Mesenchymal stem cell (in vitro differentiated cells and primary cell): ENCODE data around the gene TCF19.

Source experiments
- DNase-seq: peaks from one replicate; pipeline ENCODE4 v3.0.0-alpha.2; 2013
- H2AFZ ChIP-seq: one replicate; pipeline ENCODE4 v1.6.1; 2013; ENCODE audit warnings: low read depth, mild to moderate bottlenecking, control low read depth, inconsistent platforms, low read length, moderate library complexity
- H2AK5ac ChIP-seq: 2 replicates; pipeline ENCODE4 v1.6.1; 2013; ENCODE audit warnings: low read length, moderate library complexity, mild to moderate bottlenecking, inconsistent platforms; ENCODE audit not compliant: severe bottlenecking
- H2BK120ac ChIP-seq: one replicate; pipeline ENCODE4 v1.6.1; 2013; ENCODE audit warnings: low read depth, mild to moderate bottlenecking, inconsistent platforms, low read length, moderate library complexity
- H2BK12ac ChIP-seq, 2 experiments: one replicate each; pipeline ENCODE4 v1.6.1; 2013; ENCODE audit warnings: inconsistent platforms in 2 of 2, low read length in 2 of 2, mild to moderate bottlenecking in 2 of 2, moderate library complexity in 2 of 2, control low read depth in 1 of 2
- H2BK15ac ChIP-seq: one replicate; pipeline ENCODE4 v1.6.1; 2013; ENCODE audit warnings: mild to moderate bottlenecking, low read depth, inconsistent platforms; ENCODE audit not compliant: poor library complexity, severe bottlenecking
- H2BK5ac ChIP-seq: 2 replicates; pipeline ENCODE4 v1.6.1; 2013; ENCODE audit warnings: low read depth, mild to moderate bottlenecking, low read length, control low read depth, inconsistent platforms; ENCODE audit not compliant: poor library complexity, severe bottlenecking
- H3K14ac ChIP-seq, 2 experiments: one replicate each; pipeline ENCODE4 v1.6.1; 2013; ENCODE audit warnings: inconsistent platforms in 2 of 2, low read length in 2 of 2, control low read depth in 1 of 2, mild to moderate bottlenecking in 1 of 2, moderate library complexity in 1 of 2
- H3K18ac ChIP-seq, 2 experiments: one replicate each; pipeline ENCODE4 v1.6.1; 2013; ENCODE audit warnings: inconsistent platforms in 2 of 2, low read length in 2 of 2, control low read depth in 1 of 2, low read depth in 1 of 2, mild to moderate bottlenecking in 1 of 2
- H3K23ac ChIP-seq, 2 experiments: one replicate each; pipeline ENCODE4 v1.6.1; 2013; ENCODE audit warnings: inconsistent platforms in 2 of 2, low read length in 2 of 2, mild to moderate bottlenecking in 2 of 2, moderate library complexity in 2 of 2, control low read depth in 1 of 2
- H3K27ac ChIP-seq: 2 replicates; pipeline ENCODE4 v1.5.1; 2013; ENCODE audit warnings: mild to moderate bottlenecking, moderate library complexity, low read length, control low read depth, inconsistent platforms; ENCODE audit not compliant: poor library complexity, severe bottlenecking
- H3K27me3 ChIP-seq, 2 experiments: 2 replicates each; pipeline versions ENCODE4 v1.6.1 to v1.7.0; 2013; ENCODE audit warnings: low read length in 2 of 2, mild to moderate bottlenecking in 2 of 2, moderate library complexity in 2 of 2, control low read depth in 1 of 2, inconsistent platforms in 1 of 2; ENCODE audit not compliant: control insufficient read depth in 1 of 2, insufficient read depth in 1 of 2
- H3K36me3 ChIP-seq, 2 experiments: 2 replicates each; pipeline versions ENCODE4 v1.6.1 to v1.7.0; 2013; ENCODE audit warnings: low read length in 2 of 2, control low read depth in 1 of 2, inconsistent platforms in 1 of 2, low read depth in 1 of 2, mild to moderate bottlenecking in 1 of 2; ENCODE audit not compliant: insufficient read depth in 2 of 2, control insufficient read depth in 1 of 2
- H3K4ac ChIP-seq, 2 experiments: one replicate each; pipeline ENCODE4 v1.6.1; 2013; ENCODE audit warnings: inconsistent platforms in 2 of 2, low read length in 2 of 2, mild to moderate bottlenecking in 2 of 2, moderate library complexity in 2 of 2, control low read depth in 1 of 2, low read depth in 1 of 2
- H3K4me1 ChIP-seq: 2 replicates; pipeline ENCODE4 v1.6.1; 2013; ENCODE audit warnings: low read depth, low read length, control low read depth; ENCODE audit not compliant: control insufficient read depth, insufficient read depth
- H3K4me2 ChIP-seq: 2 replicates; pipeline ENCODE4 v1.6.1; 2013; ENCODE audit warnings: low read length, mild to moderate bottlenecking, inconsistent platforms; ENCODE audit not compliant: poor library complexity, severe bottlenecking
- H3K4me3 ChIP-seq, 2 experiments: 2 replicates each; pipeline versions ENCODE4 v1.5.1 to v1.7.0; 2013; ENCODE audit warnings: low read length in 2 of 2, mild to moderate bottlenecking in 2 of 2, control low read depth in 1 of 2, low read depth in 1 of 2; ENCODE audit not compliant: insufficient read depth in 1 of 2
- H3K79me1 ChIP-seq: replicated peaks from 2 replicates; pipeline ENCODE4 v1.6.1; 2013; ENCODE audit warnings: mild to moderate bottlenecking, control low read depth, low read length, inconsistent platforms; ENCODE audit not compliant: poor library complexity, severe bottlenecking
- H3K9ac ChIP-seq: 2 replicates; pipeline ENCODE4 v1.7.0; 2013; ENCODE audit warnings: mild to moderate bottlenecking, low read length, moderate library complexity
- H3K9me3 ChIP-seq: 2 replicates; pipeline ENCODE4 v1.7.0; 2013; ENCODE audit warnings: mild to moderate bottlenecking, low read length; ENCODE audit not compliant: control insufficient read depth
- H4K8ac ChIP-seq: one replicate; pipeline ENCODE4 v1.6.1; 2013; ENCODE audit warnings: inconsistent platforms, mild to moderate bottlenecking, low read length, moderate library complexity
- H4K91ac ChIP-seq: one replicate; pipeline ENCODE4 v1.6.1; 2013; ENCODE audit warnings: mild to moderate bottlenecking, low read length, inconsistent platforms
- WGBS: methylation state at CpG from one replicate; pipeline ENCODE4 v1.1.7; 2013; ENCODE audit warnings: mixed read lengths; 5-methylcytosine and 5-hydroxymethylcytosine counted together

The TCF19 gene

DNA sequence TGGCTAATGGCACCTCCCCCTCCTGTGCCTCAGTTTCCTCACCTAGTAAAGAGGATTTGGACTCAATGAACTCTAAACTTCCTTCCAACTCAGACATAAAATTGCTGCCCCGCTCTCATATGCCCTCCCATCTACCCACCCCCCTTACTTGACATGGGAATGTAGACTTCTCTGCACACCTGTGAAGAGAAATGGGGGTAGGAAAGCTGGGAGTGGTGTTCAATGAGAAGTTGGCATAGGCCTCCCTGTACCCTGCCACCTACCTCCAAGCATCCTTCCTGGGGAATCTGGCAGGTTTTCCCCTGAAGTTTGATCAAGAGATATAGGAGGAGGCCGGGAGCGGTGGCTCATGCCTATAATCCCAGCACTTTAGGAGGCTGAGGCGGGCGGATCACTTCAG lies 16.0 kb downstream of the TCF19 start:
- no peak overlapping the region for H3K23ac ChIP-seq
- peaks cover 46% of the 10 kb centered on the region for H3K79me1 ChIP-seq
- H3K36me3 ChIP-seq = peaks cover 0 to 25% of the 10 kb centered on the region in 2 experiments
- peaks cover 20% of the 10 kb centered on the region for H3K4me1 ChIP-seq
- H4K8ac ChIP-seq = no peak overlapping the region
- no peak overlapping the region for H3K18ac ChIP-seq
- H2BK15ac ChIP-seq = no peak overlapping the region
- H2BK120ac ChIP-seq = no peak overlapping the region
- H3K4me3 ChIP-seq = no peak overlapping the region
- no peak overlapping the region for H2BK5ac ChIP-seq
- H3K14ac ChIP-seq = no peak overlapping the region
- no peak overlapping the region for H2BK12ac ChIP-seq
- H2AK5ac ChIP-seq = no peak overlapping the region
- no peak overlapping the region for H3K9ac ChIP-seq
- H3K27ac ChIP-seq = no peak overlapping the region
- H3K4ac ChIP-seq = no peak overlapping the region
- peaks cover 0 to 14% of the 10 kb centered on the region in 2 experiments for H3K27me3 ChIP-seq
- H4K91ac ChIP-seq = no peak overlapping the region
- DNase-seq = no peak
- no peak overlapping the region for H2AFZ ChIP-seq
- 96% methylated on average over 3 of the region's 5 CpGs for WGBS
- no peaks in the 10 kb centered on the region for H3K9me3 ChIP-seq
- no peak overlapping the region for H3K4me2 ChIP-seq

DNA sequence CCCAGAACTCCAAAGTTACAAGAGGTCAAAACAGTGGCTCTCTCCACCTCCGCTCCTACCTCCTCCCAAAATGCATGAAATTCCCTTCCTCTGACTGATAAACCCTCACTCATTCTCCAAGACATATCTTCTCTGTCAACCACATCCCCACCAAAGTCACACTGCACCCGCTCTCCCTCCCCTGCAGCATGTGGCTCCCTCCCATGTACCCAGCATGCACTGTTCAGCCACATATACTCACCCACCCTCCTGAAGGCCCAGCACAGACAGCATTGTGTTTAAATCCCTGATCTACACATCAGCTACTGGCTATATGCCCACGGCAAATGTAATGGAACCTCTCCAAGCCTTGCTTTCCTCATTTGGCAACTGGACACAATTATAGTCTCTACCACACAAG lies 17.6 kb downstream of the TCF19 start:
- Histone ChIP-seq H3K27ac (no peak overlapping the region), H2AFZ (no peak overlapping the region), H3K4me3 (no peak overlapping the region), H3K4ac (no peak overlapping the region), H2BK5ac (no peak overlapping the region), H3K9ac (no peak overlapping the region), H2BK120ac (no peak overlapping the region), H4K8ac (no peak overlapping the region), H3K27me3 (no peaks in the 10 kb centered on the region), H2AK5ac (no peak overlapping the region), H3K9me3 (no peaks in the 10 kb centered on the region), H3K36me3 (peaks cover 0 to 33% of the 10 kb centered on the region in 2 experiments), H3K23ac (no peak overlapping the region), H3K4me1 (peaks cover 18% of the 10 kb centered on the region), H3K79me1 (peaks cover 48% of the 10 kb centered on the region), H2BK12ac (no peak overlapping the region), H3K18ac (no peak overlapping the region), H4K91ac (no peak overlapping the region), H3K14ac (no peak overlapping the region), H3K4me2 (no peak overlapping the region), H2BK15ac (no peak overlapping the region)
- no peak for DNase-seq
- WGBS = 81% methylated on average over 3 of the region's 3 CpGs

DNA sequence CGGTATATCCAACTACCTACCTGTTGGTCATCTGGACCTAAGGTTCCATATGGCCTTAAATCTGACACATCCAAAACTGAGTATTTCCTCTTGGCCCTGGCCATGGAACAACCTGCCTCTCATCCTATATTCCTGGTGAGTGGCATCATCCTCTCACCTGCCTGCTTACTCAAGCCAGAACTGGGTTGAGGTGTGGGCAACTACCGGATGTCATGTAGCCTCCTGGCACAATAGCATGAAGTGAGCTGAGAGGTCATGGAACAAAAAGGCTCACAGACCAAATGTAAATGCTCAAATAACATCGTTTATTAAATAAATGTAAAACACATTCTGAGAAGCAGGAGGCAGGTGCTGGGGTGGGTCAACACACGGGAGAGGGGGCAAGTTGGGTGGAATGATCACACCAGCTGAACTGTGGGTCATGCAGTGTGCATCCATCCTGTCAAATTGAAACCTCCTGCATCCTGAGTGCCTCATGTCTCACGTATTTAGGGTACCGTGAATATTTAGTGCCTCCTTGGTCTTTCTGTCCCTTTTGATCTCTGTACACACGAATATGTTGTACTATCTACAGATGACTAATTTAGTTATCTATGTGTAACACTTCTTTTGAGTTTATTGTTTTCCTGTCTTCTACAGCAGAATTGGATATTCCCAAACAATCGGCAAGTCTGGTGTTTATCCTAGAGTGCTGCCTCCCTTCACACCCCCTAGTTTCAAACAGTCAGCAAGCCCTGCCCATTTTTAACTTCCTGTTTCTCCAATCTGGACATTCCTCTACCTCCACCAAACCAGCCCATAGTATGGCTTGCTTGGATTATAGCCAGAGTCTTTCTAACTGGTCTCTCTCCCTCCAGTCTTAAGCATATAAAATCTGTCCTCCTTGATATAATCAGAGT lies 20.0 kb downstream of the TCF19 start:
- no peak overlapping the region for H2BK5ac ChIP-seq
- H2AK5ac ChIP-seq = no peak overlapping the region
- H3K4me2 ChIP-seq = no peak overlapping the region
- H3K4me3 ChIP-seq = no peak overlapping the region
- H3K27ac ChIP-seq = no peak overlapping the region
- H4K91ac ChIP-seq = no peak overlapping the region
- no peak overlapping the region for H2BK120ac ChIP-seq
- no peak overlapping the region for H3K18ac ChIP-seq
- H3K79me1 ChIP-seq = peaks cover 35% of the 10 kb centered on the region
- H3K23ac ChIP-seq = no peak overlapping the region
- no peaks in the 10 kb centered on the region for H3K9me3 ChIP-seq
- H2BK12ac ChIP-seq = no peak overlapping the region
- H3K4me1 ChIP-seq = peaks cover 11% of the 10 kb centered on the region
- H3K36me3 ChIP-seq = peaks cover 0 to 37% of the 10 kb centered on the region in 2 experiments
- DNase-seq = no peak
- H2BK15ac ChIP-seq = no peak overlapping the region
- WGBS = 75% methylated on average over 5 of the region's 8 CpGs
- no peaks in the 10 kb centered on the region for H3K27me3 ChIP-seq
- no peak overlapping the region for H2AFZ ChIP-seq
- no peak overlapping the region for H3K4ac ChIP-seq
- H3K9ac ChIP-seq = no peak overlapping the region
- no peak overlapping the region for H4K8ac ChIP-seq
- no peak overlapping the region for H3K14ac ChIP-seq

DNA sequence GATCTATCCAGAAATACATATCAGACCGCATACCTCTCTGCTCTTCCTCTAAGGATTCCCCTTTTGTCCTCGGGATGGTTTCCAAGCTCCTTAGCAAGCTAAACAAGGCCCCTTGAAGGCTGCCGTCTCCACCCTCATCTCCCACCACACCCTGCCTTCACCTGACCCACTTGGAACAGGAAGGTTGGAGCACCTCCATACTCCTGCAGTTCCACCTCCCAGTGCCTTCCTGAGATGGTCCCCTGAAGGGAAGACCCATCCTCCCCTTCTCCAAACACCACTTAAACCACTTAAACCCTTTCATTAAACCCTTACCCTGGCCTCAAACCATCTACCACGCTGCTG lies 20.6 kb downstream of the TCF19 start:
- H2AFZ ChIP-seq = no peak overlapping the region
- no peak overlapping the region for H3K18ac ChIP-seq
- no peak overlapping the region for H3K14ac ChIP-seq
- no peak overlapping the region for H3K4me3 ChIP-seq
- no peaks in the 10 kb centered on the region for H3K27me3 ChIP-seq
- peak overlapping the region; percentile 57 for H2AK5ac ChIP-seq
- H2BK5ac ChIP-seq = no peak overlapping the region
- 92% methylated on average over 4 of the region's 4 CpGs for WGBS
- no peak overlapping the region for H3K9ac ChIP-seq
- H2BK15ac ChIP-seq = no peak overlapping the region
- H2BK120ac ChIP-seq = no peak overlapping the region
- peaks cover 28% of the 10 kb centered on the region for H3K79me1 ChIP-seq
- no peak overlapping the region for H3K4me2 ChIP-seq
- no peak overlapping the region for H4K91ac ChIP-seq
- peak overlapping the region in 1 of 2 experiments; percentile 77 for H3K4ac ChIP-seq
- H3K23ac ChIP-seq = no peak overlapping the region
- peak overlapping the region; percentile 87 for H4K8ac ChIP-seq
- no peak for DNase-seq
- H3K36me3 ChIP-seq = peaks cover 0 to 37% of the 10 kb centered on the region in 2 experiments
- H3K27ac ChIP-seq = no peak overlapping the region
- no peaks in the 10 kb centered on the region for H3K9me3 ChIP-seq
- H3K4me1 ChIP-seq = peaks cover 8% of the 10 kb centered on the region
- H2BK12ac ChIP-seq = peak overlapping the region in 1 of 2 experiments; percentile 16
